PFSK-1 (cell line): ENCODE results near the gene NEB.

Experiments used
- FOXP2 ChIP-seq: optimal IDR thresholded peaks from 2 replicates; pipeline ENCODE3; 2011; ENCODE audit warnings: borderline replicate concordance, control low read depth, inconsistent platforms; ENCODE audit not compliant: insufficient read depth; ENCODE audit errors: extremely low read length, extremely low read depth
- POLR2AphosphoS5 ChIP-seq: IDR thresholded peaks from 2 replicates; pipeline ENCODE4 v1.6.1; 2012; ENCODE audit warnings: low read depth, mild to moderate bottlenecking, control low read depth, low read length, moderate library complexity
- SIN3A ChIP-seq: IDR thresholded peaks from 2 replicates; pipeline ENCODE4 v1.6.1; 2012; ENCODE audit warnings: mild to moderate bottlenecking, low read length, moderate library complexity, borderline replicate concordance; ENCODE audit not compliant: insufficient read depth
- TAF1 ChIP-seq: IDR thresholded peaks from 2 replicates; pipeline ENCODE4 v1.6.1; 2012; ENCODE audit warnings: low read length, control low read depth, borderline replicate concordance; ENCODE audit not compliant: insufficient read depth
- TF ChIP-seq, protein P1 (sequence below), 2 experiments: IDR thresholded peaks; 2 replicates each; pipeline versions ENCODE4 v1.6.1 to v1.8.0; 2011 to 2012; ENCODE audit warnings: low read depth in 2 of 2, low read length in 2 of 2, control low read depth in 1 of 2, inconsistent platforms in 1 of 2, mild to moderate bottlenecking in 1 of 2, moderate library complexity in 1 of 2; ENCODE audit not compliant: insufficient read depth in 1 of 2

NEB gene

GRCh38 chr2:151767536-151767935 lies 33.3 kb upstream of the NEB start:
- TF ChIP-seq FOXP2: no peak
- no peak for TF ChIP-seq SIN3A
- TF ChIP-seq, protein P1, sequence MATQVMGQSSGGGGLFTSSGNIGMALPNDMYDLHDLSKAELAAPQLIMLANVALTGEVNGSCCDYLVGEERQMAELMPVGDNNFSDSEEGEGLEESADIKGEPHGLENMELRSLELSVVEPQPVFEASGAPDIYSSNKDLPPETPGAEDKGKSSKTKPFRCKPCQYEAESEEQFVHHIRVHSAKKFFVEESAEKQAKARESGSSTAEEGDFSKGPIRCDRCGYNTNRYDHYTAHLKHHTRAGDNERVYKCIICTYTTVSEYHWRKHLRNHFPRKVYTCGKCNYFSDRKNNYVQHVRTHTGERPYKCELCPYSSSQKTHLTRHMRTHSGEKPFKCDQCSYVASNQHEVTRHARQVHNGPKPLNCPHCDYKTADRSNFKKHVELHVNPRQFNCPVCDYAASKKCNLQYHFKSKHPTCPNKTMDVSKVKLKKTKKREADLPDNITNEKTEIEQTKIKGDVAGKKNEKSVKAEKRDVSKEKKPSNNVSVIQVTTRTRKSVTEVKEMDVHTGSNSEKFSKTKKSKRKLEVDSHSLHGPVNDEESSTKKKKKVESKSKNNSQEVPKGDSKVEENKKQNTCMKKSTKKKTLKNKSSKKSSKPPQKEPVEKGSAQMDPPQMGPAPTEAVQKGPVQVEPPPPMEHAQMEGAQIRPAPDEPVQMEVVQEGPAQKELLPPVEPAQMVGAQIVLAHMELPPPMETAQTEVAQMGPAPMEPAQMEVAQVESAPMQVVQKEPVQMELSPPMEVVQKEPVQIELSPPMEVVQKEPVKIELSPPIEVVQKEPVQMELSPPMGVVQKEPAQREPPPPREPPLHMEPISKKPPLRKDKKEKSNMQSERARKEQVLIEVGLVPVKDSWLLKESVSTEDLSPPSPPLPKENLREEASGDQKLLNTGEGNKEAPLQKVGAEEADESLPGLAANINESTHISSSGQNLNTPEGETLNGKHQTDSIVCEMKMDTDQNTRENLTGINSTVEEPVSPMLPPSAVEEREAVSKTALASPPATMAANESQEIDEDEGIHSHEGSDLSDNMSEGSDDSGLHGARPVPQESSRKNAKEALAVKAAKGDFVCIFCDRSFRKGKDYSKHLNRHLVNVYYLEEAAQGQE (IDR thresholded peaks at IDR 0.05; ENCODE audit: insufficient read depth in 1 of 2, low read depth in 2 of 2, low read length in 2 of 2): no peak
- TF ChIP-seq POLR2AphosphoS5: no peak
- no peak for TF ChIP-seq TAF1

- TF ChIP-seq TAF1: no peak
- no peak for TF ChIP-seq FOXP2
- TF ChIP-seq, protein P1 (IDR thresholded peaks at IDR 0.05; ENCODE audit: insufficient read depth in 1 of 2, low read depth in 2 of 2, low read length in 2 of 2): no peak; a peak in 1 of 4 replicates
- TF ChIP-seq SIN3A: no peak
- TF ChIP-seq POLR2AphosphoS5: no peak
Observed at GRCh38 chr2:151766437-151767153, 32.3 kb upstream of the NEB start.

DNA sequence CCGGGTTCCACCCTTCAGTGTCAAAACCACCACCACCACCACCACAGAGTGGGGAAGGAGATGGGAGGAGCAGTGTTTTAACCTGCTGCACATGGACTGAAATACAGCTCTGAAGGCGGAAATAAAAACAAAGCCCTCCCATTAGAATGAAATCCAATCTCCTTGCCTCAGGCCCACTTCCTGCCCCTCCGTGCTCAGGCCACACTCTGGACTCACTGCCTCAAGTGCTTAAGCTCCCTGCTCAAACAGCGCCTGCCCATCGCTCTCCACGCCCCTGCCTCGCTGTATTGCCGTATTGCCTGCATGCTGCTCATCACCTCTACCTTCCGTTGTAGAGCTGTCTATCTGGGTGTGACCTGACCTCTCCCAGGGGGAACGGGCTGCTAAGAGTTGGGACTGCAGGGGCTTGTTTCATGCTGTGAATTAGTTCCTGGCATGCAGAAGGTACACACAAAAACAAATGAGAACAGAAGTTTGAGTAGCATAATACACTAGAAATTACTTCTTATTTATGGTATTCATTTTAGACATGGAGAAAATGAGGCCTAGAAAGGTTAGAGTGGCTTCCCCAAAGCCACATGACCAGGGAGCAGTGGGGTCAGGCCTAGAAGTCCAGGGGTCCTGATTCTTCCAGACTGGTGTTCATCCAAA lies 31.6 kb upstream of the NEB start:
- TF ChIP-seq, protein P1 (IDR thresholded peaks at IDR 0.05; ENCODE audit: insufficient read depth in 1 of 2, low read depth in 2 of 2, low read length in 2 of 2): no peak
- TF ChIP-seq FOXP2 (peak; percentile 53), SIN3A (0 out of 2 replicates have a peak, but pooled peaks have one; percentile 55), POLR2AphosphoS5 (0 out of 2 replicates have a peak, but pooled peaks have one; percentile 35), TAF1 (peak; percentile 12; the same call in 1 of the 2 replicates)

GRCh38 chr2:151762694-151763093 lies 28.4 kb upstream of the NEB start:
- TF ChIP-seq, protein P1 (IDR thresholded peaks at IDR 0.05; ENCODE audit: insufficient read depth in 1 of 2, low read depth in 2 of 2, low read length in 2 of 2): no peak
- TF ChIP-seq POLR2AphosphoS5: no peak
